HG03280 (cell line): Measurements from ENCODE around the gene ART3.
"Not testable (repeated sequence)": the region's sequence is repeated elsewhere in the genome, so short reads cannot be mapped to it uniquely, and the experiment has no call there.

Source experiments
- ATAC-seq: cut with Tn5 transposase; IDR thresholded peaks from one replicate; pipeline ENCODE4 v1.9.1; 2021; ENCODE audit warnings: mild to moderate bottlenecking, moderate library complexity; ENCODE audit not compliant: unreplicated experiment

Gene ART3, protein sequence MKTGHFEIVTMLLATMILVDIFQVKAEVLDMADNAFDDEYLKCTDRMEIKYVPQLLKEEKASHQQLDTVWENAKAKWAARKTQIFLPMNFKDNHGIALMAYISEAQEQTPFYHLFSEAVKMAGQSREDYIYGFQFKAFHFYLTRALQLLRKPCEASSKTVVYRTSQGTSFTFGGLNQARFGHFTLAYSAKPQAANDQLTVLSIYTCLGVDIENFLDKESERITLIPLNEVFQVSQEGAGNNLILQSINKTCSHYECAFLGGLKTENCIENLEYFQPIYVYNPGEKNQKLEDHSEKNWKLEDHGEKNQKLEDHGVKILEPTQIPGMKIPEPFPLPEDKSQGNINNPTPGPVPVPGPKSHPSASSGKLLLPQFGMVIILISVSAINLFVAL

DNA sequence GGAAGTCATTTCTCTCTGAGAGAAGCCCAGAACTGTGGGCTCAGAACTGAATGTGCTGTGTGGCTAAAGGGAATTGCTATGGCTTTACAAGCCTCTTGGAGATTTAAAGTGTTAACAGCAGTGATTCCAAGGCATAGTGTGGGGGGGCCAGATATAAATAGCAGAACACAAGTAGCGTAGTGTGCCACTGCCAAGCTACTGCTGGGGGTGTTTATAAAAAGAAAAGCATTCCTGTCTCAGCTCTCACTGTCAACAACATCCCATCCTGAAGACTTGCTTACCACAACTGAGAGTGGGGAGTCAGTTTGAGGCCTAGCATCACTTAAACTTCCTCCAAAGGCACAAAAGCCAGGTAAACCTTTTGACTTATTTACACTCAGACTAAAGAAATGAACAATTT lies at the start of gene ART3:
Gene ART3 (plus strand): TSS at position 242 of the 400 bp plus-strand sequence. CDS start 1,181 bp downstream, outside the sequence.
- ATAC-seq = no peak

DNA sequence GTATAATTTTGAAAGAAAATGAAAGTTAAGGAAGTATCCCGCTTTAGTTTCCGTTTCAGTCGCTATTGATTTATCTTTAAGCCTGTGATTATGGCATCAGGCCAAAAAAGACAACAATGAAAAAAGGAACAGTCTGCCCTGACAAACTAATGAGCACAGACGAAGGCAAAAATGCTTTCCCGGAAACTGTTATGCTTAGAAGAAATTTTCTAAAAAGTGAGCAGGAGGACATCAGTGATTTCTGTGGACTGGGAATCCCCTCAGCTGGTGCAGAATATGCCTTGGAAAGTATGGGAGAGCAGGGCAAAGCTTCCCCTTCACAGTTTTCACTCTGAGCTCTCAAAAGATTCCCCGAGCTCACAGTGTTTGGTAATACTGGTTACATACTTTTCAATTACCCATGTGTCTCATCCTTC lies 46.2 kb upstream of the ART3 start:
- no peak for ATAC-seq

DNA sequence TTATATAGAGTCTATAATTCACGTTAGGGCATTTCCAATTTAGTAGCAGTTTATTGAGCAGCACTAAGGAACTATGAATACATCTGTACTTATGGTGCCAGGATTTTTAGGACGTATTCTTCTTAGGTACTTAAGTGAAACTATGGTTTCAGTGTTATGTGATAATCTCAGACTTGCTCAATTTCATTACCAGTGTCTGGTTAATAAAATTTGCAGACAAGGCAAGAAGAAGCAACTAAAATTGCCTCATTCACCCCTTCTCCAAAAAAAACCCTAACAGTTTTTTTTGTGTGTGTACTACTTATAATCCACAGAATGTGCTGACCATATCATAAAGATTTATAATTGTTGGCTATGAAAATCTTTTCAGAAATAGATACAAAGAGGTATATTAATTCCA lies 45.2 kb upstream of the ART3 start:
- no peak for ATAC-seq

DNA sequence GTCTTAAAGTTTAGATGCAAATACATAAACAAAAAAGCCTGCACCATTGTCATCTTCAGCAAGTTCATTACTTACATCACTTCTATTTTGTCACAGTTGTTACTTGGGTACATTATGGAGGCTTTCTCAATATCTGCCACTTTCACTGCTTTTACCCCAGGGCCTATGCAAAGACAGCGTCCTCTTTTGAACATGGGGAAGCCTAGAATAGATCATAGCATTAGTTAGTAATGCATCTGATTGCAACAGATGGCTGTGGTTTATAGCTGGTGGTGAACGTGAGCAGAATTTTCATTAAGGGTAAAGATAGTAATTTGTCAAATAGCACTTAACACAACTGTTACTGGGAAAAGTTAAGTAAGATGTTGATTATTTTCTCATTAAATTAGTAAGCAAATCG lies 39.4 kb upstream of the ART3 start:
- ATAC-seq = no peak

DNA sequence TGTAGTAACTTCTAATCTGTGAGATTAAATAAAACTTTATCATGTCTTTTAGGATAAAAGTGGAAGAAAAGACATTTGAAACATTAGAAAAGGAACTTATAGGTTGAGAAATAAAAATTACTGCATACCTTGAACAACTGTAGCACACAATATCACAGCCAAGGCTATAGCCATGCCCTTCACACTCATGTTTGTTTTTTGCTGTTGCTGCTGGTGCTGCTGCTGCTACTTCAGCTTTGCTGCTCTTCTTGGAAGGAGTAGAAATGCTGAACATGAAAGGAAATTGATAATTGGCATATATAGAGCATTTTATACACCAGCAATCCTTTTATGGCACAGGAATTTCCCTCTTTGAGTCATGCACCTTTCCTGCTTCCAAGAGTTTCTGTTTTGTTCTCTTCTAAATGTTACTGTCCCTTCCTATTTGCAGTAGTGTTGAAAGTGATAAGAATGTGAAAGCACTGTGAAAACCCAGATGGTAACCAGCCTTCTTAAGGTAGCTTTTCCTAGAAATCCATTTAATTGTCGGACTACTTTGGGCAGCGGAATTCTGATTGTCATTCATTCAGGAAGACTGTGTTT lies 38.6 kb upstream of the ART3 start, which contains the start of gene CXCL11:
Gene CXCL11 (minus strand): TSS at position 272 of the 582 bp plus-strand sequence. CDS start 83 bp downstream, at position 189.
- ATAC-seq = no peak

DNA sequence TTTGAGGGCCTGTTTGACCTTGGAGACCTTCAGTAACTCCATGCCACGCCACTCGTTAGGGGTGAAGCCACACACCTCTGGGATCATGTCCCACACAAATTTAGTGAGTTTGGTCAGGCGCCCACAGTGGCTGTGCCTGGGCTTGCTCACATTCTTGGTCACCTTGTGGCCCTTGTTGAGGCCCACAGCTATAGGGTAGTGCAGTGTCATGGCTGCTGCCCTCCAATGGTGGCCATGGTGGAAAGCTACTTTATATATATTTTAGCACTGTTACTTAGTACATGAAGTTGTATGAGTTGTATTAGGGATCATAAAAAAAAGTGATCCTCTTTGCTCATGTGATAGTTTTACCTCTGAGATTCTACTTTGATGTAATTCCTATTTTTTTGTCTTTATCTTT lies 37.7 kb upstream of the ART3 start:
- ATAC-seq = no peak

DNA sequence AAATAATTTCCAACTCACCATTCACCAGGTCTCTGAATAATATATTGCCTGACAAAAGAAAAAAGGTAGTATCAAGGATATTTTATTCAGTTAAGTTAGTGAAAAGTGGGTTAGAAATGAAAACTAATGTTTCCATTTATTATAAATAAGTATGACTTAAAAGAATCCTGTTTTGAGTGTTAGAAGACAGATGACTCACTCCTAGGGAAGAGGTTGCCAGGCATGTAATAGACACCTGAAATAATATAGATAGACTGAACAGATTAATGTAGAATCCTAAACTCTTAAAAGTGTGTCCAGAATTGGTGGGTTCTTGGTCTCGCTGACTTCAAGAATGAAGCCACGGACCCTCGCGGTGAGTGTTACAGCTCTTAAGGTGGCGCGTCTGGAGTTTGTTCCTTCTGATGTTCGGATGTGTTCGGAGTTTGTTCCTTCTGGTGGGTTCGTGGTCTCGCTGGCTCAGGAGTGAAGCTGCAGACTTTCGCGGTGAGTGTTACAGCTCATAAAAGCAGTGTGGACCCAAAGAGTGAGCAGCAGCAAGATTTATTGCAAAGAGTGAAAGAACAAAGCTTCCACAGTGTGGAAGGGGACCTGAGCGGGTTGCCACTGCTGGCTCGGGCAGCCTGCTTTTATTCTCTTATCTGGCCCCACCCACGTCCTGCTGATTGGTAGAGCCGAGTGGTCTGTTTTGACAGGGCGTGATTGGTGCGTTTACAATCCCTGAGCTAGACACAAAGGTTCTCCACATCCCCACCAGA lies 32.1 kb upstream of the ART3 start:
- not testable (repeated sequence) for ATAC-seq

DNA sequence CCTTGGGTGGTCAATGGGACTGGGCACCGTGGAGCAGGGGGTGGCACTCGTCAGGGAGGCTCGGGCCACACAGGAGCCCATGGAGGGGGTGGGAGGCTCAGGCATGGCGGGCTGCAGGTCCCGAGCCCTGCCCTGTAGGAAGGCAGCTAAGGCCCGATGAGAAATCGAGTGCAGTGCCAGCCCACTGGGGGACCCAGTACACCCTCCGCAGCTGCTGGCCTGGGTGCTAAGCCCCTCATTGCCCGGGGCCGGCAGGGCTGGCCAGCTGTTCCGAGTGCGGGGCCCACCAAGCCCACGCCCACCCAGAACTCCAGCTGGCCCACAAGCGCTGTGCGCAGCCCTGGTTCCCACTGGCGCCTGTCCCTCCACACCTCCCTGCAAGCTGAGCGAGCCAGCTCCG lies 31.2 kb upstream of the ART3 start:
- ATAC-seq = not testable (repeated sequence)

DNA sequence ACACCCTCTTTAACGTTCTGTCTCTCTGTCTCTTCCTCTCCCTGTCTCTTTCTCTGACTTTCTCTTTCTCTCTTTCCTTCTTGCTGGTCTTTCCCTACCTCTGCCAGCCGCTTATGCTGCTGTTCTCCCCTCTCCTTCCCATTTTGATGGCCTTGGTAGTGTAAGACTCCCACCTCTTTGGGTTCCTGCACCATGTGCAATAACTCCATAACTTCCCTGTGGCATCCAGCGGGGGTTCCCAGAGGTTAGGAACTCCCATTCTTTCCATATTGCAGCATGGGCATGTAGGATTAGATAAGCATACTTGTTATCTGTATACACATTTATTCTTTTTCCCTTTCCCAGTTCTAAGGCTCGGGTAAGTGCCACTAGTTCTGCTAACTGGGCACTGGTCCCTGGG lies 29.8 kb upstream of the ART3 start:
- not testable (repeated sequence) for ATAC-seq

DNA sequence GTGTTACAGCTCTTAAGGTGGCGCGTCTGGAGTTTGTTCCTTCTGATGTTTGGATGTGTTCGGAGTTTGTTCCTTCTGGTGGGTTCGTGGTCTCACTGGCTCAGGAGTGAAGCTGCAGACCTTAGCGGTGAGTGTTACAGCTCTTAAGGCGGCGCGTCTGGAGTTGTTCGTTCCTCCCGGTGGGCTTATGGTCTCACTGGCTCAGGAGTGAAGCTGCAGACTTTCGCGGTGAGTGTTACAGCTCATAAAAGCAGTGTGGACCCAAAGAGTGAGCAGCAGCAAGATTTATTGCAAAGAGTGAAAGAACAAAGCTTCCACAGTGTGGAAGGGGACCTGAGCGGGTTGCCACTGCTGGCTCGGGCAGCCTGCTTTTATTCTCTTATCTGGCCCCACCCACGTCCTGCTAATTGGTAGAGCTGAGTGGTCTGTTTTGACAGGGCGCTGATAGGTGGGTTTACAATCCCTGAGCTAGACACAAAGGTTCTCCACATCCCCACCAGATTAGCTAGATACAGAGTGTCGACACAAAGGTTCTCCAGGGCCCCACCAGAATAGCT lies 24.6 kb upstream of the ART3 start:
- ATAC-seq = not testable (repeated sequence)

DNA sequence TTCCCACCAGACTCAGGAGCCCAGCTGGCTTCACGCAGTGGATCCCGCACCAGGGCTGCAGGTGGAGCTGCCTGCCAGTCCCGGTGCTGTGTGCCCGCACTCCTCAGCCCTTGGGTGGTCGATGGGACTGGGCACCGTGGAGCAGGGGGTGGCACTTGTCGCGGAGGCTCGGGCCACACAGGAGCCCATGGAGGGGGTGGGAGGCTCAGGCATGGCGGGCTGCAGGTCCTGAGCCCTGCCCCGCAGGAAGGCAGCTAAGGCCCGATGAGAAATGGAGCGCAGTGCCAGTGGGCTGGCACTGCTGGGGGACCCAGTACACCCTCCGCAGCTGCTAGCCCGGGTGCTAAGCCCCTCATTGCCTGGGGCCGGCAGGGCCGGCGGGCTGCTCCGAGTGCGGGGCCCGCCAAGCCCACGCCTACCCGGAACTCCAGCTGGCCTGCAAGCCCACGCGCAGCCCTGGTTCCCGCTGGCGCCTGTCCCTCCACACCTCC lies 23.9 kb upstream of the ART3 start:
- ATAC-seq = not testable (repeated sequence)

DNA sequence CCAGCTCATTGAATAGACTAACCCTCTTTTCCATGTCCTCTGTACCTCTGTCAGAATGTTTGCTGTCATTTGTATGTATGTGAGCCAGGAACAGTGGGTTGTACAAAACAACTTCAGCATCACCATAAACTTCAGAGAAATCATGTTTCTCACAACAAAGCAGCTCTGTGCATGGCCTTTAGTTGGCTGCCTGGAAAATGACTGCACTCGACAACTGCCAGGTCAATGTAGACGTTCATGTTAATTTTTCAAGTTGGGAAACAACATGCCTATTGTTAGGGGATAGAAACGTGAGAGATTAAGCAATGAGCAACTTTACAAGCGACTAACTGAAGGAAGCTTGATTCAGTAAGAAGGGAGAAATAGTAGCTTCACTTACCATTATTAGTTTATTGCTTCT lies 20.8 kb upstream of the ART3 start:
- ATAC-seq = no peak

DNA sequence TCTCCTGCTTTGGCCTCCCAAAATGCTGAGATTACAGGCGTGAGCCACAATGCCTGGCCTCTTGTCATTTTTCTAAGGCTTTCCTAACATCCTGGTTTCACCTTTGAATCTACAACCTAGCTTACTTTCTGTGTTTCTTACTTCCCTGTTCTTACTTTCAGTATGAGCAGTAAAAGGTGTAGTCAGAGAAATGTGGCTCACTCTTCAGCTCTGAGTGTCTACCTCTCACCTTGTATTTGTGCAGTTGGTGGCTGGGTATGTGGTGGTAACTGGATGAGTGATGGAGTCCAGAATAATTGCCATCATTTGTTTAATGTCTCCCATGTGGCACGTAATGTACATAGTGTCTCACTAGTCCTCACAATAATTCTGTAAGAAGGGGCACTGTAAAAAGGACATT lies 19.5 kb upstream of the ART3 start:
- peak; percentile 92 for ATAC-seq

DNA sequence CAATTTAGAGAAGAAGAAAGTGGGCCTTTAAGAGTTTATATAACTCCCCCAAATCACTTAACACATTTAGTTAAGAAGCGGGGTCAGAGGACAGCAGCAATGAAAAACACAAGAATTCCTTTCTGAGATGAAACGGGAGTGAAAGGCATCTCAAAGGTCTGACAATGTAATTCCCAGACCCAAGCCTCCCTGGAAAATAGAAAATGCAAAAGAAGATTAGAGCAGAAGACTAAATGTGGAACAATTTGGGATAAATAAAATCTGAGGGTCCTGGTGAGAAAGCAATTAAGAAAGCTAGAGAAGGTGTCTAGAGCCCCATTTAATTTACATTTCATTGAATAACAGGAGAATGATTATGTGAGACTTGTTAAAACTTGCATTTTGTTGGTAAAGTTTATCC lies 19.1 kb upstream of the ART3 start:
- no peak for ATAC-seq

DNA sequence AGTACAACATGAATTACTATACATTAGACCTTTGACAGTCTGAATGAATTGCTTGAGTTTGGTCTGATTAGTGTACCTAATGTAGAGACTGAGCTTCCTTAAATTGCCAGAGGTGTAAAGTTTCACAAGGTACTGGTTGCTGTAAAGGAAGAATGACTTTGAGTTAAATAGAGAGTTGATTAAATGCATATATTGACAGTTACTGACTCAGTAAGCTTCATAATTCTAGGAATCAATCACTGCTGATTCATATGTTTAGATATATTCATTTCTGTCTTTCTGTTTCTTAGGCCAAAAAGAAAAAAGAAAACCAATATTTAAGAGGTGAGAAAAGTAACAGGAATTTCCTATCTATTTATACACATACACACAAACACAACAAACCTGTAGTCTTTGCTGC lies 16.2 kb upstream of the ART3 start:
- ATAC-seq = no peak

DNA sequence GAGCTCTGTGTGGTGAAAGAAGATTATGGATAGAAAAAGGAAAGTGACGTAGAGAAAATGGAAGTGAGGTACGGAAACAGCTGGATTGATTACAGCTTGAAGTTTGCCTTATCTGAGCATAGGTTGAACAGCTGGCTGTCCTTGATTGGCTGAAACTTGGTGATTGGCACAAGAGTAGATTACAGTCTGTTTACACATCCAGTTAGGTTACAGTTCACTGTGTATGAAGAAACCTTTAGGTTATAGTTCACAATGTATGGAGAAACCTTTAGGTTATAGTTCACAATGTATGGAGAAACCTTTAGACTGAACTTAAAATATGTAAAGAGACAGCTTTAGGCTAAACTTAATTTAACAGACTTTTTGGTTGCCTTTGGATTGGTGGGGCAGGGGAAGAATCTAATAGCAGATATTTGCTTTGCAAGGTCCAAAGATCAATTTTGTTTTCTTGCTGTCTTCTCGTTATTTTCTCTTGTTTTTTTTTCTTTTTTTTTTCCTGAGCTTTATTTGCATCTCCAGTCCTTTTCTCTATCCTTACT lies 15.6 kb upstream of the ART3 start:
- ATAC-seq = no peak

DNA sequence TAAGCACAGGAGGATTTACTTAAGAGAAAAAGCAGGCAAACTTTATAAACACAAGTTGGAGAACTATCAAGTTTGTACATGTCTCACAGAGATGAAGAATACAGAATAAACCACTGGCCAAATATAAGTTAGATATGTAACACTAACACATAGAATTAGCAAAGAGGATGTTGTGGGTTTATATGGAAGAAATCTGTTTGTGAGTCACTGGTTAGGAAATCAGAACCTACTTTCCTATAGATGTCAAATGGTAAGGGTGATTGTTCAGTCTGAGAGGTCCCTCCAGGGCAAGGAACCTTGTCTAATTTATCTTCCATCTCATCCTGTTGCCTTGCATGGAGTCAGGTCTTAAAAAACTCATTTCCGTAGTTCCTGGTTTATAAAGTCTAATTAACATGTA lies 14.8 kb upstream of the ART3 start:
- no peak for ATAC-seq

DNA sequence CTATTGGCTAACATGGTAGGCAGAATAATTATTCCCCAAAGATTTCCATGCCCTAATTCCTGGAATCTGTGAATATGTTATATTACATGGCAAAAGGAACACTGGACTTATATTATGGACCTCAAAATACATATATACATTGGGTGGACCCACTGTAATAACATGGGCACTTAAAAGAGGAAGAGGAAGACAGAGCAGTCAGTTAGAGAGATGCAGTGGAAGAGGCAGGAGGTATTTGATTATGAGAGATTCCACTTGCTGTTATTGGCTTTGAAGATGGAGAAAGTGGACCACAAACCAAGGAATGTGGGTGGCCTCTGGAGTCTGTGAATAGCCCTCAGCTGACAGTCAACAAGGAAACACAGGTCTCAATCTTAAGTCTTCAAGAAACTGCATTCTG lies 14.0 kb upstream of the ART3 start:
- ATAC-seq = no peak

DNA sequence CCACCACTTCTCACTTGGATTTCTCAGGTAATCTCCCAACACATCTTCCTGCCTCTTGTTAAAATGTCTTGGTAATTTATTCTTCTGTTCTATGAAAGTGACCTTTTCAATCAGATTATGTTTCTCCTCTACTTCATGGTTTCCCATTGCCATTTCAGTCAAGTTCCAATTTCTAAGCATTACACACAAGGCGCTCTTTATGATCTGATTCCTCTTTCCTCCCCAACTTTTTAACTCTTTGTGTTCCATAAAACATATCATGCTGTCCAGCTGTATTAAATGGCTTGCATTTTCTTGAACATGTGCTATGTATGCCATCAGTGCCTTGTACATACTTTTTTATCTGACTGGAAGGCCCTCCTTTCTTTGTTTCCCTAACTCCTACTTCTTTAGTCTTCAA lies 13.1 kb upstream of the ART3 start:
- no peak for ATAC-seq

DNA sequence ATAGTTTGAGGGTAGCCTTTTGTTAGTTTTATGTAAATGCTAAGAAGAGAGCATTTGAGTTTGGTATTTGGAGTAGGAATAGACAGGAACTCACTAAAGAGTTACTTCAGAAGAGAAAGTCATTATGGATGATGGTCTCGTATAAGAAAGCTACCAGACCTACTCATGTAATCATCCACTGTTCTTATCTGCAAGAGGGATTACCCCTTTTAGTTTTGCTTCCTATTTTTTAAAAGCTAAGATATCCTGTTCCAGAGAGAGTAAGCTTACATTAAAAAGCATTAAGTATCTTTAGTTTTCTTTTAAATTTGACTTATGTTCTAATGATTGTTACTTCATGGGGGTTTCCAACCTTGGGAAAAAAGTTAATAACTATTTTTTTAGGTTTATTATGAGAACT lies 12.5 kb upstream of the ART3 start:
- ATAC-seq = no peak

DNA sequence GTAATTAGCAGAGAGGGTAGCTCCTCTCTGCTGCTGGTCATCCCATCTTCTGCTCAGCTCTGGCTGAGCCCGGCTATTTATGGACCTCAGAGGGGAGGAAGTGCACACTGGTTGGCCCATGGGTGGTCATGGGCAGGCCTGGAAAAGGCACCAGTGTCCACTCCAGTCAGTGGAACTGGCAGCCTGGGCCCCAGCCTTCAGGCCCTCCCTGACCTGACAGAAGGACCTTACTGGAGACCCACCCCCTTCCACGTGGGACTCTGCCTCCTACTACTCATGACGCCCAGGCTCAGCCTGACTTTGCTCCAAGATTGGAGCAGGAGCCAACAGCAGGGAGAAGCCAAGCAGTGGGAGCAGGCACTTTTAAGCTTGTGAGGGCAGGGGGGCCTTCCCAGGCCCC lies 8.0 kb upstream of the ART3 start:
- no peak for ATAC-seq
